LHCN-M2 (cell line): ENCODE measurements around the gene MAN1B1. TPM values are rescaled to one million over a fixed set of nuclear protein-coding genes. Genes with fewer than 3 reads are reported as not detected.

Experiments used
- DNase-seq: peaks from one replicate; pipeline ENCODE4 v3.0.0-alpha.2; 2012; ENCODE audit warnings: low read depth
- total RNA-seq: library from RNA; depleted of rRNA; stranded (reverse); fragments of >200 nt; gene quantifications from 2 replicates; pipeline ENCODE4 v1.2.3, GENCODE V29; 2014; rRNA removed

The MAN1B1 gene
- total RNA-seq, 1 experiment from 2014 or later: 78.4 TPM

- DNase-seq: no peak
Observed at GRCh38 chr9:137143459-137143858, 56.7 kb downstream of the MAN1B1 start.

- DNase-seq: no peak
Observed at GRCh38 chr9:137145731-137146526, 59.1 kb downstream of the MAN1B1 start.

GRCh38 chr9:137146527-137146918, 59.7 kb downstream of the MAN1B1 start:
- DNase-seq: no peak

- DNase-seq: no peak
Observed at GRCh38 chr9:137147091-137147792, 60.5 kb downstream of the MAN1B1 start.

GRCh38 chr9:137147793-137148160, 61.0 kb downstream of the MAN1B1 start:
- DNase-seq: no peak

- no peak for DNase-seq
Observed at GRCh38 chr9:137148242-137148641, 61.5 kb downstream of the MAN1B1 start.

- no peak for DNase-seq
Observed at GRCh38 chr9:137148661-137149060, 61.9 kb downstream of the MAN1B1 start.

- DNase-seq: no peak
Observed at GRCh38 chr9:137149363-137149762, 62.6 kb downstream of the MAN1B1 start.

- no peak for DNase-seq
Observed at GRCh38 chr9:137149942-137150616, 63.3 kb downstream of the MAN1B1 start.

- no peak for DNase-seq
Observed at GRCh38 chr9:137150617-137151457, 64.1 kb downstream of the MAN1B1 start.

GRCh38 chr9:137152844-137153405, 66.1 kb downstream of the MAN1B1 start:
- DNase-seq: no peak

GRCh38 chr9:137156567-137157375, 70.0 kb downstream of the MAN1B1 start:
- DNase-seq: no peak

- DNase-seq: no peak
Observed at GRCh38 chr9:137157618-137158415, 71.0 kb downstream of the MAN1B1 start.

GRCh38 chr9:137158625-137159024, 71.8 kb downstream of the MAN1B1 start:
- DNase-seq: no peak

Other genes with a start within 250 kb of the MAN1B1 start
- 3.1 and 3.6 TPM in 2 replicates for gene AJM1, start 244.5 kb upstream of the MAN1B1 start, total RNA-seq
- 109 and 122 TPM in 2 replicates for gene PHPT1, start 237.6 kb upstream of the MAN1B1 start, total RNA-seq
- 3.8 and 7.2 TPM in 2 replicates for gene MAMDC4, start 234.6 kb upstream of the MAN1B1 start, total RNA-seq
- gene EDF1, start 220.7 kb upstream of the MAN1B1 start, total RNA-seq: 335 and 349 TPM in 2 replicates
- 11.7 and 12.6 TPM in 2 replicates for gene TRAF2, start 200.5 kb upstream of the MAN1B1 start, total RNA-seq
- 205 and 264 TPM in 2 replicates for gene FBXW5, start 142.2 kb upstream of the MAN1B1 start, total RNA-seq
- gene C8G, start 141.7 kb upstream of the MAN1B1 start, total RNA-seq: not detected in 2 replicates
- gene LCN12, start 134.7 kb upstream of the MAN1B1 start, total RNA-seq: not detected in 2 replicates
- 2.0 TPM in 1 of 2 replicates, not detected in the other for gene PTGDS, start 109.5 kb upstream of the MAN1B1 start, total RNA-seq
- 0.11 TPM in 1 of 2 replicates, not detected in the other for gene LCNL1, start 104.0 kb upstream of the MAN1B1 start, total RNA-seq
- 53.2 and 67.3 TPM in 2 replicates for gene PAXX, start 94.6 kb upstream of the MAN1B1 start, total RNA-seq
- 0.52 TPM in 1 of 2 replicates, not detected in the other for gene CLIC3, start 90.4 kb upstream of the MAN1B1 start, total RNA-seq
- 13.2 and 15.5 TPM in 2 replicates for gene ABCA2, start 58.7 kb upstream of the MAN1B1 start, total RNA-seq
- not detected in 2 replicates for gene FUT7, start 54.9 kb upstream of the MAN1B1 start, total RNA-seq
- gene NPDC1, start 40.8 kb upstream of the MAN1B1 start, total RNA-seq: 5.3 and 5.5 TPM in 2 replicates
- not detected in 2 replicates for gene ENTPD2, start 32.9 kb upstream of the MAN1B1 start, total RNA-seq
- 16.1 and 17.7 TPM in 2 replicates for gene SAPCD2, start 16.4 kb upstream of the MAN1B1 start, total RNA-seq
- gene UAP1L1, start 9.5 kb upstream of the MAN1B1 start, total RNA-seq: 13.6 and 17.6 TPM in 2 replicates
- gene DPP7, start 27.7 kb downstream of the MAN1B1 start, total RNA-seq: 81.8 and 91.5 TPM in 2 replicates
- 0.29 TPM in 1 of 2 replicates, not detected in the other for gene GRIN1, start 52.2 kb downstream of the MAN1B1 start, total RNA-seq
- not detected in 2 replicates for gene LRRC26, start 83.1 kb downstream of the MAN1B1 start, total RNA-seq
- 0.45 TPM in 1 of 2 replicates, not detected in the other for gene TMEM210, start 85.1 kb downstream of the MAN1B1 start, total RNA-seq
- gene ANAPC2, start 101.6 kb downstream of the MAN1B1 start, total RNA-seq: 21.9 and 24.4 TPM in 2 replicates
- 108 and 115 TPM in 2 replicates for gene SSNA1, start 101.7 kb downstream of the MAN1B1 start, total RNA-seq
- 6.3 and 10.7 TPM in 2 replicates for gene TPRN, start 113.8 kb downstream of the MAN1B1 start, total RNA-seq
- gene TMEM203, start 118.7 kb downstream of the MAN1B1 start, total RNA-seq: 45.7 and 50.1 TPM in 2 replicates
- 15.4 and 16.9 TPM in 2 replicates for gene NDOR1, start 118.7 kb downstream of the MAN1B1 start, total RNA-seq
- 0.26 TPM in 1 of 2 replicates, not detected in the other for gene RNF208, start 135.3 kb downstream of the MAN1B1 start, total RNA-seq
- 4.1 and 4.4 TPM in 2 replicates for gene CYSRT1, start 138.2 kb downstream of the MAN1B1 start, total RNA-seq
- 0.06 and 0.23 TPM in 2 replicates for gene RNF224, start 140.5 kb downstream of the MAN1B1 start, total RNA-seq
- 0.06 TPM in 1 of 2 replicates, not detected in the other for gene SLC34A3, start 143.9 kb downstream of the MAN1B1 start, total RNA-seq
- 517 and 586 TPM in 2 replicates for gene TUBB4B, start 154.3 kb downstream of the MAN1B1 start, total RNA-seq
- not detected in 2 replicates for gene STPG3, start 164.3 kb downstream of the MAN1B1 start, total RNA-seq
- gene NELFB, start 168.3 kb downstream of the MAN1B1 start, total RNA-seq: 60.7 and 61.8 TPM in 2 replicates
- gene TOR4A, start 190.7 kb downstream of the MAN1B1 start, total RNA-seq: 2.6 and 2.8 TPM in 2 replicates
- gene NRARP, start 215.3 kb downstream of the MAN1B1 start, total RNA-seq: 0.06 TPM in 1 of 2 replicates, not detected in the other